Heart left ventricle (tissue), 16 donors: ENCODE data around the gene MTX2. TPM values are rescaled to one million over a fixed set of nuclear protein-coding genes. Genes with fewer than 3 reads are reported as not detected.

ENCODE experiments used
- ATAC-seq, 4 donors: fragments of 200-7000 bp; cut with Tn5 transposase; one replicate each; pipeline ENCODE4 v1.9.1; 2020 to 2022; ENCODE audit warnings: moderate library complexity in 4 of 4, mild to moderate bottlenecking in 3 of 4, moderate number of reproducible peaks in 1 of 4
- DNase-seq, 5 donors: peaks; one replicate each; pipeline ENCODE4 v3.0.0-alpha.2; 2020
- H3K27ac ChIP-seq, 12 donors: fragments of 200-600 bp; sonication (generic) in 4 of 12; one replicate each; pipeline versions ENCODE4 v1.5.0 to v1.8.0; 2016 to 2022; ENCODE audit warnings: mild to moderate bottlenecking in 2 of 12
- H3K27me3 ChIP-seq, 9 donors: fragments of 200-600 bp; sonication (generic) in 2 of 9; one replicate each; pipeline versions ENCODE4 v1.5.1 to v1.8.0; 2016 to 2022; ENCODE audit warnings: mild to moderate bottlenecking in 3 of 9
- H3K36me3 ChIP-seq, 9 donors: fragments of 200-600 bp; sonication (generic) in 2 of 9; one replicate each; pipeline versions ENCODE4 v1.5.0 to v1.8.0; 2018 to 2022; ENCODE audit warnings: mild to moderate bottlenecking in 2 of 9
- H3K4me1 ChIP-seq, 12 donors: fragments of 200-600 bp; sonication (generic) in 4 of 12; one replicate each; pipeline versions ENCODE4 v1.5.0 to v1.8.0; 2016 to 2022; ENCODE audit warnings: mild to moderate bottlenecking in 3 of 12
- H3K4me3 ChIP-seq, 12 donors: fragments of 200-600 bp; sonication (generic) in 4 of 12; one replicate each; pipeline versions ENCODE4 v1.5.0 to v1.8.0; 2017 to 2022; ENCODE audit warnings: mild to moderate bottlenecking in 9 of 12, moderate library complexity in 4 of 12
- H3K9me3 ChIP-seq, 12 donors: fragments of 200-600 bp; sonication (generic) in 4 of 12; one replicate each; pipeline versions ENCODE4 v1.5.0 to v1.8.0; 2016 to 2022; ENCODE audit warnings: mild to moderate bottlenecking in 1 of 12
- POLR2A ChIP-seq, 2 donors: fragments of 450-650 bp; IDR thresholded peaks; one replicate each; pipeline ENCODE4 v1.6.1; 2017; ENCODE audit warnings: antibody characterized with exemption in 2 of 2, mild to moderate bottlenecking in 2 of 2, moderate library complexity in 2 of 2
- WGBS, 4 donors: extraction: QIAGEN DNeasy Blood & Tissue Kit in 2 of 4; methylation state at CpG; one replicate each; pipeline versions ENCODE4 v1.1.5 to v1.1.7; 2013 to 2018; 5-methylcytosine and 5-hydroxymethylcytosine counted together
- intact Hi-C, 10 donors: fragments of 100-400 bp; cut with DNase I; formaldehyde crosslinking; loops; one replicate each; pipeline versions ENCODE4 v1.11.1 to v1.14.2; 2022
- polyA plus RNA-seq, 2 donors: library from polyadenylated mRNA; stranded (reverse); fragments of 200-250 nt; gene quantifications; one replicate each; pipeline ENCODE4 v1.2.3, GENCODE V29; 2013
- total RNA-seq, 9 donors: library from RNA; depleted of rRNA in 2 of 9; stranded (reverse); fragments of >200 nt in 2 of 9; fragmentation: NEBNext Ultra II Directional in 3 of 9; extraction: Animal tissue kit (Norgen Biotek cat#: 25700) in 3 of 9; gene quantifications; one replicate each; pipeline versions ENCODE4 v1.1.0 to v1.2.4, GENCODE V29; 2016 to 2023
- TF ChIP-seq, protein P1 (sequence below), 12 donors: fragments of 200-600 bp; sonication (generic) in 4 of 12; IDR thresholded peaks; one replicate each; pipeline versions ENCODE4 v1.5.0 to v1.8.0; 2018 to 2022; ENCODE audit warnings: antibody characterized with exemption in 12 of 12, mild to moderate bottlenecking in 5 of 12
- donor health status: ischemic (EF 13 %, LVEDD 7.1; RV severe dilation, severe dysfunction).
- donor health status: healthy with polysubstance abuse.
- donor health status: DM: no; HTN: yes; CAD: no.
- donor health status: DM: no; HTN: no; CAD: no.
- donor health status: ischemic (EF 25% LVEDD 6.9; RV normal size, moderate dysfunction).
- donor health status: ischemic (EF 25% LVEDD 5.7; RV mildly dilated, moderate dysfunction).
- donor health status: healthy.
- donor health status: DM: yes; HTN: yes; CAD: no.
- donor health status: ischemic (EF 35%, LVEDD 5.7; RV mildly dilated, moderate dysfunction).
- donor health status: nonischemic (EF 11% LVEDD 7.7; RV severe dilation, severe dysfunction).
- donor health status: DM: yes; HTN: yes; CAD: no.
- donor health status: PGD.
- donor health status: ischemic (EF 29% LVEDD 5.4; RV normal size, mild dysfunction).
- donor health status: nonischemic (EF 23%, LVEDD 6.1; RV moderate dilation, normal function).

MTX2 gene
- total and polyA plus RNA-seq, 11 donors: 37.6 to 79.7 (median 44.7) TPM

DNA sequence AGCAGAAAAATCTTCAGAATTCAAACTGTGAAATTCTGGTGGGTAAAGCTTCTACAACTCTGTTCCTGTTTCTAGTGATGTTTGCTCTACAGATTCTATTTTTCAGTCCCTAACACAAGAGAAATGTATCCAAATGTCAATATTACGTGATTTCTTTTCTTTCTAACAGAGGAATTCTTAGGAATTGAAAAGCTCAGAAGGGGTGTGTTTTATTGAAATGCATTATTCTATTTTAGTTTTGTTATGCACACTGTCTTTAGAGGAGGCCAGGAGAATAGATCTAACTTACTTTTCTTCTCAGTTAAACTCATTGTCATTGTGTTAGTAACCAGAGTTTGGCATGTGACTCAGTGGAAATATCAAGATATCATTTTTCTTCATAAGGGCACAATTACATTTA is 62.4 kb downstream of the MTX2 start:
- no peak for TF ChIP-seq POLR2A (IDR thresholded peaks at IDR 0.05)
- TF ChIP-seq, protein P1, sequence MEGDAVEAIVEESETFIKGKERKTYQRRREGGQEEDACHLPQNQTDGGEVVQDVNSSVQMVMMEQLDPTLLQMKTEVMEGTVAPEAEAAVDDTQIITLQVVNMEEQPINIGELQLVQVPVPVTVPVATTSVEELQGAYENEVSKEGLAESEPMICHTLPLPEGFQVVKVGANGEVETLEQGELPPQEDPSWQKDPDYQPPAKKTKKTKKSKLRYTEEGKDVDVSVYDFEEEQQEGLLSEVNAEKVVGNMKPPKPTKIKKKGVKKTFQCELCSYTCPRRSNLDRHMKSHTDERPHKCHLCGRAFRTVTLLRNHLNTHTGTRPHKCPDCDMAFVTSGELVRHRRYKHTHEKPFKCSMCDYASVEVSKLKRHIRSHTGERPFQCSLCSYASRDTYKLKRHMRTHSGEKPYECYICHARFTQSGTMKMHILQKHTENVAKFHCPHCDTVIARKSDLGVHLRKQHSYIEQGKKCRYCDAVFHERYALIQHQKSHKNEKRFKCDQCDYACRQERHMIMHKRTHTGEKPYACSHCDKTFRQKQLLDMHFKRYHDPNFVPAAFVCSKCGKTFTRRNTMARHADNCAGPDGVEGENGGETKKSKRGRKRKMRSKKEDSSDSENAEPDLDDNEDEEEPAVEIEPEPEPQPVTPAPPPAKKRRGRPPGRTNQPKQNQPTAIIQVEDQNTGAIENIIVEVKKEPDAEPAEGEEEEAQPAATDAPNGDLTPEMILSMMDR (IDR thresholded peaks at IDR 0.05): no peak
- DNase-seq: no peak
- intact Hi-C loops: no loop called here
- Histone ChIP-seq H3K36me3 (peaks cover 0 to 52% (median 20%) of the 10 kb centered on the region in 9 donors), H3K9me3 (no peaks in the 10 kb centered on the region), H3K27ac (no peak overlapping the region), H3K4me3 (no peak overlapping the region), H3K27me3 (no peaks in the 10 kb centered on the region), H3K4me1 (peaks cover 0 to 5% (median 0%) of the 10 kb centered on the region in 12 donors)
- no peak for ATAC-seq
- 96 to 99% (median 97%) methylated on average over 1 of the region's 1 CpG for WGBS, 4 donors

- intact Hi-C loops: no loop called here
- DNase-seq (no peak), ATAC-seq (no peak)
- no peaks in the 10 kb centered on the region for H3K27me3 ChIP-seq
- no peak overlapping the region for H3K4me3 ChIP-seq
- WGBS, 4 donors: 90 to 99% (median 97%) methylated on average over 1 of the region's 1 CpG
- H3K9me3 ChIP-seq: no peaks in the 10 kb centered on the region
- H3K4me1 ChIP-seq: peaks cover 0 to 5% (median 0%) of the 10 kb centered on the region in 12 donors
- H3K36me3 ChIP-seq: peaks cover 0 to 61% (median 11%) of the 10 kb centered on the region in 9 donors
- TF ChIP-seq, protein P1 (IDR thresholded peaks at IDR 0.05): no peak
- no peak for TF ChIP-seq POLR2A (IDR thresholded peaks at IDR 0.05)
- H3K27ac ChIP-seq: no peak overlapping the region
Measured at GRCh38 chr2:176334729-176335128, 65.5 kb downstream of the MTX2 start.

GRCh38 chr2:176338395-176338794 is 69.2 kb downstream of the MTX2 start:
- DNase-seq (no peak), ATAC-seq (no peak)
- Histone ChIP-seq H3K9me3 (no peaks in the 10 kb centered on the region), H3K4me1 (no peaks in the 10 kb centered on the region), H3K36me3 (peaks cover 0 to 39% (median 9%) of the 10 kb centered on the region in 9 donors), H3K27me3 (no peaks in the 10 kb centered on the region), H3K4me3 (no peak overlapping the region), H3K27ac (no peak overlapping the region)
- 70 to 82% (median 79%) methylated on average over 3 of the region's 3 CpGs for WGBS, 4 donors
- intact Hi-C loops: no loop called here
- TF ChIP-seq, protein P1 (IDR thresholded peaks at IDR 0.05): no peak
- TF ChIP-seq POLR2A (IDR thresholded peaks at IDR 0.05): no peak

GRCh38 chr2:176339208-176339607 is 70.0 kb downstream of the MTX2 start:
- ATAC-seq: no peak

More at GRCh38 chr2:176339208-176339607, 70.0 kb downstream of the MTX2 start:
- no peak for DNase-seq
- TF ChIP-seq, protein P1 (IDR thresholded peaks at IDR 0.05): no peak
- no peak for TF ChIP-seq POLR2A (IDR thresholded peaks at IDR 0.05)
- Histone ChIP-seq H3K27ac (no peak overlapping the region), H3K4me1 (no peaks in the 10 kb centered on the region), H3K36me3 (peaks cover 0 to 37% (median 9%) of the 10 kb centered on the region in 9 donors), H3K4me3 (no peak overlapping the region), H3K9me3 (no peaks in the 10 kb centered on the region), H3K27me3 (no peaks in the 10 kb centered on the region)
- intact Hi-C loops: no loop called here
- 87 to 100% (median 99%) methylated on average over 1 of the region's 1 CpG for WGBS, 4 donors
